ENCODE measurements around the gene CAPN14. TPM values are rescaled to one million over a fixed set of nuclear protein-coding genes. Genes with fewer than 3 reads are reported as not detected.

Gene CAPN14
- total RNA-seq, 1 experiment from 2014 or later: 0.13 TPM

- H3K27me3 ChIP-seq (replicated peaks; ENCODE audit: insufficient read depth, low read depth, low read length, poor library complexity): peaks cover 7% of the 10 kb centered on the region
- intact Hi-C loops (cut with micrococcal nuclease; ENCODE audit: unreplicated experiment): no loop called here
- peaks cover 5% of the 10 kb centered on the region for H3K4me1 ChIP-seq (ENCODE audit: insufficient read depth, low read length, poor library complexity, severe bottlenecking)
- H3K9me3 ChIP-seq (ENCODE audit: low read depth, low read length, poor library complexity, severe bottlenecking): no peaks in the 10 kb centered on the region
- TF ChIP-seq, protein P1, sequence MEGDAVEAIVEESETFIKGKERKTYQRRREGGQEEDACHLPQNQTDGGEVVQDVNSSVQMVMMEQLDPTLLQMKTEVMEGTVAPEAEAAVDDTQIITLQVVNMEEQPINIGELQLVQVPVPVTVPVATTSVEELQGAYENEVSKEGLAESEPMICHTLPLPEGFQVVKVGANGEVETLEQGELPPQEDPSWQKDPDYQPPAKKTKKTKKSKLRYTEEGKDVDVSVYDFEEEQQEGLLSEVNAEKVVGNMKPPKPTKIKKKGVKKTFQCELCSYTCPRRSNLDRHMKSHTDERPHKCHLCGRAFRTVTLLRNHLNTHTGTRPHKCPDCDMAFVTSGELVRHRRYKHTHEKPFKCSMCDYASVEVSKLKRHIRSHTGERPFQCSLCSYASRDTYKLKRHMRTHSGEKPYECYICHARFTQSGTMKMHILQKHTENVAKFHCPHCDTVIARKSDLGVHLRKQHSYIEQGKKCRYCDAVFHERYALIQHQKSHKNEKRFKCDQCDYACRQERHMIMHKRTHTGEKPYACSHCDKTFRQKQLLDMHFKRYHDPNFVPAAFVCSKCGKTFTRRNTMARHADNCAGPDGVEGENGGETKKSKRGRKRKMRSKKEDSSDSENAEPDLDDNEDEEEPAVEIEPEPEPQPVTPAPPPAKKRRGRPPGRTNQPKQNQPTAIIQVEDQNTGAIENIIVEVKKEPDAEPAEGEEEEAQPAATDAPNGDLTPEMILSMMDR (conservative IDR thresholded peaks at IDR 0.05; ENCODE audit: low read depth, low read length): no peak
- TF ChIP-seq EZH2 (IDR thresholded peaks at IDR 0.05; ENCODE audit: borderline replicate concordance, low read depth, low read length, poor library complexity, severe bottlenecking): no peak
- H3K36me3 ChIP-seq (ENCODE audit: insufficient read depth, low read length, poor library complexity, severe bottlenecking): no peaks in the 10 kb centered on the region
- H3K4me3 ChIP-seq (ENCODE audit: low read depth, low read length, poor library complexity, severe bottlenecking): no peak overlapping the region
- ChIA-PET POLR2A (ENCODE audit: low non-redundant PET) (no interaction called here), CTCF (no interaction called here)
- no peak overlapping the region for H3K27ac ChIP-seq (ENCODE audit: low read depth, low read length, poor library complexity, severe bottlenecking)
- no TSS peak for BruUV-seq (replicated peaks)
- no peak for DNase-seq (ENCODE audit: low spot score)
Measured at GRCh38 chr2:31232586-31232985, 15.3 kb upstream of the CAPN14 start.

DNA sequence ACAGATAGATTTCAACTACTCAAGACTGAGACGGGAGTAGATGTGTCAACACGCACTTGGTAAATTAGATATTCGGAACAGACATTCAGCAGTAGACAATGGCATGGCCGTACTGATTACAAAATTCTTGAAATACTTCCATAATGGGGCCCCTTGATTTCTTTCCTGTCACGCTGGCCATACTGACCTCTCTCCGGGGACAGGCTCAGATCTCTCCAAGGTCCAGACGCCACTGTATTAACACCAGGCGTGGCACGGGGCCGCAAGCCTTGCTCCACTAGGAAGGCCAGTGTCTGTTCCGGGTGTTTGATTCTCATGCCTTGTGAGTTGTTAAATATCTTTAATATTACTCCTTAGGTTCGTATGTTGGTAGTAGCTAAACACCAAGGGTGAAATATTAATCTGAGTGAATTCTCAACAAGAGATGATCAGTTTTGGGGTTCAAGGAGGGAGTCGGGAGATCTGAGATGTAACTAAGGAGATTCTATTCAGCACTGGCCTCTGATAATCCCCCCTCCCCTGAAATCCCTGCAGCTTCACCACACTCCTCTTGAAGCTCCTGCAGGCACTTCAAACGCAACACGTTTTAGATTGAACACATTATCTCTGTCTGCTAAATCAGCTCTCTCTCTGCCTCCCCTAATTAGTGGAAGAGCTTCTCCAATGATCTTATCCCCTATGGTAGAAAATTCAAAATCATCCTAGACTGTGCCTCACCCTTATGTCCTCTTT is 14.4 kb upstream of the CAPN14 start:
- TF ChIP-seq, protein P1 (conservative IDR thresholded peaks at IDR 0.05; ENCODE audit: low read depth, low read length): no peak
- TF ChIP-seq EZH2 (IDR thresholded peaks at IDR 0.05; ENCODE audit: borderline replicate concordance, low read depth, low read length, poor library complexity, severe bottlenecking): no peak
- Histone ChIP-seq H3K4me1 (ENCODE audit: insufficient read depth, low read length, poor library complexity, severe bottlenecking) (peaks cover 5% of the 10 kb centered on the region), H3K27ac (ENCODE audit: low read depth, low read length, poor library complexity, severe bottlenecking) (no peak overlapping the region), H3K9me3 (ENCODE audit: low read depth, low read length, poor library complexity, severe bottlenecking) (no peaks in the 10 kb centered on the region), H3K27me3 (replicated peaks; ENCODE audit: insufficient read depth, low read depth, low read length, poor library complexity) (peaks cover 14% of the 10 kb centered on the region), H3K4me3 (ENCODE audit: low read depth, low read length, poor library complexity, severe bottlenecking) (no peak overlapping the region), H3K36me3 (ENCODE audit: insufficient read depth, low read length, poor library complexity, severe bottlenecking) (no peaks in the 10 kb centered on the region)
- ChIA-PET POLR2A (ENCODE audit: low non-redundant PET) (no interaction called here), CTCF (no interaction called here)
- intact Hi-C loops (cut with micrococcal nuclease; ENCODE audit: unreplicated experiment): no loop called here
- BruUV-seq (replicated peaks): no TSS peak
- no peak for DNase-seq (ENCODE audit: low spot score)

DNA sequence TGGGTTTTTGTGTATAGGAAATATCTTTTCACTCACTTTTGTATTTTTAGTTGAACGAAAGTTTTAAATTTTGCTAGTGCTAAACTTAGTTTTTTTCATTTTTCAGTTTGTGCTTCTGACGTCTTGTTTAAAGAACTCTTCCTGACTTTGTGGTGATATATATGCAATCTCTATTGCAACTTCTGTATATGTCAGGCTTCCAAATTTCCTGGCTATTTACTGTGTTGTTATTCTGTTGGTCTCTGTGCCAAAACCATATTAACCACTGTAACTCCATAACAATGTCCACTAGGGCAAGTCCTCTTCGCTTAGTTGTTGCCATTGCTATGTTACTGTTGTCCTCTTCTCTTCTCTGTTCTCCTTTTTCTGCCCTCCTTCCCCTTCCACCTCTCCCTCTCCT is 13.4 kb upstream of the CAPN14 start:
- Histone ChIP-seq H3K4me1 (ENCODE audit: insufficient read depth, low read length, poor library complexity, severe bottlenecking) (peaks cover 5% of the 10 kb centered on the region), H3K36me3 (ENCODE audit: insufficient read depth, low read length, poor library complexity, severe bottlenecking) (no peaks in the 10 kb centered on the region), H3K27me3 (replicated peaks; ENCODE audit: insufficient read depth, low read depth, low read length, poor library complexity) (peaks cover 24% of the 10 kb centered on the region), H3K4me3 (ENCODE audit: low read depth, low read length, poor library complexity, severe bottlenecking) (no peak overlapping the region), H3K9me3 (ENCODE audit: low read depth, low read length, poor library complexity, severe bottlenecking) (no peaks in the 10 kb centered on the region), H3K27ac (ENCODE audit: low read depth, low read length, poor library complexity, severe bottlenecking) (no peak overlapping the region)
- ChIA-PET CTCF (no interaction called here), POLR2A (ENCODE audit: low non-redundant PET) (no interaction called here)
- no TSS peak for BruUV-seq (replicated peaks)
- TF ChIP-seq, protein P1 (conservative IDR thresholded peaks at IDR 0.05; ENCODE audit: low read depth, low read length): no peak
- no peak for TF ChIP-seq EZH2 (IDR thresholded peaks at IDR 0.05; ENCODE audit: borderline replicate concordance, low read depth, low read length, poor library complexity, severe bottlenecking)
- no peak for DNase-seq (ENCODE audit: low spot score)
- intact Hi-C loops (cut with micrococcal nuclease; ENCODE audit: unreplicated experiment): no loop called here
